Mesenchymal stem cell (in vitro differentiated cells and primary cell): ENCODE data around the gene TIPIN. TPM values are rescaled to one million over a fixed set of nuclear protein-coding genes. Genes with fewer than 3 reads are reported as not detected.

Source experiments
- DNase-seq: peaks from one replicate; pipeline ENCODE4 v3.0.0-alpha.2; 2013
- H2AFZ ChIP-seq: one replicate; pipeline ENCODE4 v1.6.1; 2013; ENCODE audit warnings: low read depth, mild to moderate bottlenecking, control low read depth, inconsistent platforms, low read length, moderate library complexity
- H2AK5ac ChIP-seq: 2 replicates; pipeline ENCODE4 v1.6.1; 2013; ENCODE audit warnings: low read length, moderate library complexity, mild to moderate bottlenecking, inconsistent platforms; ENCODE audit not compliant: severe bottlenecking
- H2BK120ac ChIP-seq: one replicate; pipeline ENCODE4 v1.6.1; 2013; ENCODE audit warnings: low read depth, mild to moderate bottlenecking, inconsistent platforms, low read length, moderate library complexity
- H2BK12ac ChIP-seq, 2 experiments: one replicate each; pipeline ENCODE4 v1.6.1; 2013; ENCODE audit warnings: inconsistent platforms in 2 of 2, low read length in 2 of 2, mild to moderate bottlenecking in 2 of 2, moderate library complexity in 2 of 2, control low read depth in 1 of 2
- H2BK15ac ChIP-seq: one replicate; pipeline ENCODE4 v1.6.1; 2013; ENCODE audit warnings: mild to moderate bottlenecking, low read depth, inconsistent platforms; ENCODE audit not compliant: poor library complexity, severe bottlenecking
- H2BK5ac ChIP-seq: 2 replicates; pipeline ENCODE4 v1.6.1; 2013; ENCODE audit warnings: low read depth, mild to moderate bottlenecking, low read length, control low read depth, inconsistent platforms; ENCODE audit not compliant: poor library complexity, severe bottlenecking
- H3K14ac ChIP-seq, 2 experiments: one replicate each; pipeline ENCODE4 v1.6.1; 2013; ENCODE audit warnings: inconsistent platforms in 2 of 2, low read length in 2 of 2, control low read depth in 1 of 2, mild to moderate bottlenecking in 1 of 2, moderate library complexity in 1 of 2
- H3K18ac ChIP-seq, 2 experiments: one replicate each; pipeline ENCODE4 v1.6.1; 2013; ENCODE audit warnings: inconsistent platforms in 2 of 2, low read length in 2 of 2, control low read depth in 1 of 2, low read depth in 1 of 2, mild to moderate bottlenecking in 1 of 2
- H3K23ac ChIP-seq, 2 experiments: one replicate each; pipeline ENCODE4 v1.6.1; 2013; ENCODE audit warnings: inconsistent platforms in 2 of 2, low read length in 2 of 2, mild to moderate bottlenecking in 2 of 2, moderate library complexity in 2 of 2, control low read depth in 1 of 2
- H3K27ac ChIP-seq: 2 replicates; pipeline ENCODE4 v1.5.1; 2013; ENCODE audit warnings: mild to moderate bottlenecking, moderate library complexity, low read length, control low read depth, inconsistent platforms; ENCODE audit not compliant: poor library complexity, severe bottlenecking
- H3K27me3 ChIP-seq, 2 experiments: 2 replicates each; pipeline versions ENCODE4 v1.6.1 to v1.7.0; 2013; ENCODE audit warnings: low read length in 2 of 2, mild to moderate bottlenecking in 2 of 2, moderate library complexity in 2 of 2, control low read depth in 1 of 2, inconsistent platforms in 1 of 2; ENCODE audit not compliant: control insufficient read depth in 1 of 2, insufficient read depth in 1 of 2
- H3K36me3 ChIP-seq, 2 experiments: 2 replicates each; pipeline versions ENCODE4 v1.6.1 to v1.7.0; 2013; ENCODE audit warnings: low read length in 2 of 2, control low read depth in 1 of 2, inconsistent platforms in 1 of 2, low read depth in 1 of 2, mild to moderate bottlenecking in 1 of 2; ENCODE audit not compliant: insufficient read depth in 2 of 2, control insufficient read depth in 1 of 2
- H3K4ac ChIP-seq, 2 experiments: one replicate each; pipeline ENCODE4 v1.6.1; 2013; ENCODE audit warnings: inconsistent platforms in 2 of 2, low read length in 2 of 2, mild to moderate bottlenecking in 2 of 2, moderate library complexity in 2 of 2, control low read depth in 1 of 2, low read depth in 1 of 2
- H3K4me1 ChIP-seq: 2 replicates; pipeline ENCODE4 v1.6.1; 2013; ENCODE audit warnings: low read depth, low read length, control low read depth; ENCODE audit not compliant: control insufficient read depth, insufficient read depth
- H3K4me2 ChIP-seq: 2 replicates; pipeline ENCODE4 v1.6.1; 2013; ENCODE audit warnings: low read length, mild to moderate bottlenecking, inconsistent platforms; ENCODE audit not compliant: poor library complexity, severe bottlenecking
- H3K4me3 ChIP-seq, 2 experiments: 2 replicates each; pipeline versions ENCODE4 v1.5.1 to v1.7.0; 2013; ENCODE audit warnings: low read length in 2 of 2, mild to moderate bottlenecking in 2 of 2, control low read depth in 1 of 2, low read depth in 1 of 2; ENCODE audit not compliant: insufficient read depth in 1 of 2
- H3K79me1 ChIP-seq: replicated peaks from 2 replicates; pipeline ENCODE4 v1.6.1; 2013; ENCODE audit warnings: mild to moderate bottlenecking, control low read depth, low read length, inconsistent platforms; ENCODE audit not compliant: poor library complexity, severe bottlenecking
- H3K9ac ChIP-seq: 2 replicates; pipeline ENCODE4 v1.7.0; 2013; ENCODE audit warnings: mild to moderate bottlenecking, low read length, moderate library complexity
- H3K9me3 ChIP-seq: 2 replicates; pipeline ENCODE4 v1.7.0; 2013; ENCODE audit warnings: mild to moderate bottlenecking, low read length; ENCODE audit not compliant: control insufficient read depth
- H4K8ac ChIP-seq: one replicate; pipeline ENCODE4 v1.6.1; 2013; ENCODE audit warnings: inconsistent platforms, mild to moderate bottlenecking, low read length, moderate library complexity
- H4K91ac ChIP-seq: one replicate; pipeline ENCODE4 v1.6.1; 2013; ENCODE audit warnings: mild to moderate bottlenecking, low read length, inconsistent platforms
- WGBS: methylation state at CpG from one replicate; pipeline ENCODE4 v1.1.7; 2013; ENCODE audit warnings: mixed read lengths; 5-methylcytosine and 5-hydroxymethylcytosine counted together
- small RNA-seq: library from polyadenylated mRNA; stranded (forward); fragments of <200 nt; extraction: miRNeasy Mini kit (QIAGEN cat#:217004); gene quantifications from one replicate; pipeline ENCODE3, GENCODE V24; 2013; ENCODE audit warnings: low read depth

Gene TIPIN

DNA sequence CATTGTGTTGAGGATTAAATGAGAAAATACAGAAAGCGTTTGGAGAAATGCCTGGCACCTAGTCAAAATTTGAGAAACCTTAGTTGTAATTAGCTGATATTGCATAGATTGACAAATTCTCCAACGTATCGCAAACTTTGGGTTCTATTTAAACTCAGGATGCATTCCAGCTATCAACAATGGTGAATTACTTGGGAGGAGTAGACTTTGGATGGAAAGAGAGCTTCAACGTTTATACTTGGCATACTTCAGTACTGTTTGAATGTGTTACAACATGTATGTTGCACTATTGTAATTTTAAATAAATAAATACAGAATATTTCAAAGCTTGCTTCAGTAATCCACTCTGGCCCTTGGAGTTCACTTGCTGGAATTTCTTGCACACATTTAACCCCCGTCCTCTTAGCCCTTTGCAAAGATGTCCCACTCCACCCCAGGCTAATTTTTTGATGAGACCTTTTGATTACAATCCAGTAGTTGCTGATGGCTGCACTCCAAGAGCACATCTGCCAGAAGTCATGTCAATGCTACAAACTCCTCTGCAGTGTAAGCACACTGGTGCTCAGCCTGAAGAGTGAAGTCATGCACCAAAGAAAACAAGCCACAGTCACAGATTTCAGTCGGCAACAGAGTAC, 67.8 kb downstream of the TIPIN start:
- Histone ChIP-seq H3K79me1 (no peaks in the 10 kb centered on the region), H2BK12ac (no peak overlapping the region), H3K36me3 (no peaks in the 10 kb centered on the region), H3K9ac (no peak overlapping the region), H3K4me3 (no peak overlapping the region), H3K14ac (no peak overlapping the region), H2BK120ac (no peak overlapping the region), H2AK5ac (no peak overlapping the region), H3K4me1 (peaks cover 2% of the 10 kb centered on the region), H2BK15ac (no peak overlapping the region), H3K9me3 (no peaks in the 10 kb centered on the region), H3K4ac (no peak overlapping the region), H4K91ac (no peak overlapping the region), H4K8ac (no peak overlapping the region), H3K18ac (no peak overlapping the region), H3K27ac (no peak overlapping the region), H3K23ac (no peak overlapping the region), H3K27me3 (peaks cover 0 to 3% of the 10 kb centered on the region in 2 experiments), H3K4me2 (no peak overlapping the region), H2AFZ (no peak overlapping the region), H2BK5ac (no peak overlapping the region)
- DNase-seq: peak; percentile 16
- WGBS: 80% methylated on average over 5 of the region's 6 CpGs

DNA sequence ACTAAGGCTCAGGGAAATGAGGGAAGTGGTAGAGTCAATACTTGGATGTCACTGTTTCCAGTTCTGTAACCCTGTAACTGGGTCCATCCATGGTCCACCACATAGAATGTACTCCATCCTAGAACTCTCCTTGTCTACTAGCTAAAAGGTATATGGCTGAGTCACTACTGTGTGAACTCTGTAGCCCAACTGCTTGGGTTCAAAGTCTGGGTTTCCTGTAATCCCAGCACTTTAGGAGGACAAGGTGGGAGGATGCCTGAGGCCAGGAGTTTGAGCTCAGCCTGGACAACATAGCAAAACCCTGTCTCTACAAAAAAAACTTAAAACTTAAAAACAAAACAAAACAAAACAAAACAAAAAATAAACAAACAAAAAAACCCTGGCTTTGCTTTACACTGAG, 68.4 kb downstream of the TIPIN start:
- Histone ChIP-seq H2BK15ac (no peak overlapping the region), H3K9me3 (no peaks in the 10 kb centered on the region), H3K23ac (no peak overlapping the region), H3K18ac (no peak overlapping the region), H3K14ac (no peak overlapping the region), H2BK120ac (no peak overlapping the region), H3K27me3 (peaks cover 0 to 3% of the 10 kb centered on the region in 2 experiments), H2BK12ac (no peak overlapping the region), H3K9ac (peak overlapping the region; percentile 9), H2AFZ (no peak overlapping the region), H2AK5ac (no peak overlapping the region), H3K4me2 (no peak overlapping the region), H4K91ac (no peak overlapping the region), H4K8ac (no peak overlapping the region), H2BK5ac (no peak overlapping the region), H3K4me1 (peaks cover 2% of the 10 kb centered on the region), H3K4ac (no peak overlapping the region), H3K4me3 (no peak overlapping the region), H3K27ac (no peak overlapping the region), H3K36me3 (no peaks in the 10 kb centered on the region), H3K79me1 (no peaks in the 10 kb centered on the region)
- DNase-seq: no peak

DNA sequence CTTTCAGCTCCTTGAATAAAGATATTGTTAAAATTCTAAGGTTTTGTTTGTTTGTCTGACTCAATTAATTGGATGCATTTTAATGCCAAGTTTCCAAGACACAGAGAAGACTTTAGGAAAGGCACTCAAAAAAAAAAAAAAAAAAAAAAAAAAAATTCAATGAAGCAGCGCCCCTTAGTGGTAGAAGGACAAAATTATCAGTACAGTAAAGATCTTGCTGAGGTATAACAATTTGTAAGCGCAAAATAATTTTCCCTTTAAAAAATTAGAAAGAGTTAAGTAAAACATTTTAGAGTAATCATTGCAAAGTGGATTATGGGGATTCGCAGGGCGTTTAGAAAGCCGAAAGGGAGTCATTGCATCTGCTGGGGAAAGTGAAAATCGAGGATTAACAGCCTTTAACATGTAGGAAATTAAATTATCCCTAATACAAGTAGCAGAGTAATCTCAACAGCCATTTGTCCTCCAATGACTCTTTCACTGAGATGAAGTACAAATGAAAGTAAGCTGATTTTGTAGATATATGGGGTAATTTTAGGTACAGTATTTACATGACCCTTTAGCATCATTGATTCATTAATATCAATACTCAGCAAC, 68.9 kb downstream of the TIPIN start:
- Histone ChIP-seq H3K4ac (no peak overlapping the region), H2BK12ac (no peak overlapping the region), H2BK5ac (no peak overlapping the region), H4K8ac (no peak overlapping the region), H3K79me1 (no peaks in the 10 kb centered on the region), H2BK120ac (no peak overlapping the region), H3K36me3 (no peaks in the 10 kb centered on the region), H3K23ac (no peak overlapping the region), H3K4me3 (no peak overlapping the region), H2AFZ (no peak overlapping the region), H3K4me2 (no peak overlapping the region), H3K27ac (no peak overlapping the region), H3K9ac (peak overlapping the region; percentile 9), H3K27me3 (peaks cover 0 to 3% of the 10 kb centered on the region in 2 experiments), H3K4me1 (no peaks in the 10 kb centered on the region), H2BK15ac (no peak overlapping the region), H4K91ac (no peak overlapping the region), H2AK5ac (no peak overlapping the region), H3K9me3 (no peaks in the 10 kb centered on the region), H3K14ac (no peak overlapping the region), H3K18ac (no peak overlapping the region)
- no CpG with 5 or more reads among the region's 6 CpGs for WGBS
- DNase-seq: peak; percentile 46

Small RNA genes lying within 50 kb of the gene (small RNA-seq; reads per million reads assigned to genes)
- gene RF00019 (not detected), gene SCARNA14 (25.6 reads per million, percentile 88 among the genes with 10 or more reads in this experiment)
